GM19351 (cell line): ENCODE data around the gene GOLGA6C.
"Not testable (repeated sequence)": the region's sequence is repeated elsewhere in the genome, so short reads cannot be mapped to it uniquely, and the experiment has no call there.

Experiments
- ATAC-seq: cut with Tn5 transposase; IDR thresholded peaks from one replicate; pipeline ENCODE4 v1.9.1; 2021; ENCODE audit warnings: mild to moderate bottlenecking, moderate library complexity; ENCODE audit not compliant: unreplicated experiment

The GOLGA6C gene, protein sequence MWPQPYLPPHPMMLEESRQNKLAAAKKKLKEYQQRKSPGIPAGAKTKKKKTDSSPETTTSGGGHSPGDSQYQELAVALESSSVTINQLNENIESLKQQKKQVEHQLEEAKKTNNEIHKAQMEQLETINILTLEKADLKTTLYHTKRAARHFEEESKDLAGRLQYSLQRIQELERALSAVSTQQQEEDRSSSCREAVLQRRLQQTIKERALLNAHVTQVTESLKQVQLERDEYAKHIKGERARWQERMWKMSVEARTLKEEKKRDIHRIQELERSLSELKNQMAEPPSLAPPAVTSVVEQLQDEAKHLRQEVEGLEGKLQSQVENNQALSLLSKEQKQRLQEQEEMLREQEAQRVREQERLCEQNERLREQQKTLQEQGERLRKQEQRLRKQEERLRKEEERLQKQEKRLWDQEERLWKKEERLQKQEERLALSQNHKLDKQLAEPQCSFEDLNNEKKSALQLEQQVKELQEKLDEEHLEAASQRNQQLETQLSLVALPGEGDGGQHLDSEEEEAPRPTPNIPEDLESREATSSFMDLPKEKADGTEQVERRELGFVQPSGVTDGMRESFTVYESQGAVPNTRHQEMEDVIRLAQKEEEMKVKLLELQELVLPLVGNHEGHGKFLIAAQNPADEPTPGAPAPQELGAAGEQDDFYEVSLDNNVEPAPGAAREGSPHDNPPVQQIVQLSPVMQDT

GRCh38 chr15:75258034-75258433 is at the start of gene GOLGA6C:
GOLGA6C (plus strand) TSS chr15:75258334; CDS start chr15:75258599, 265 bp downstream.
- ATAC-seq = not testable (repeated sequence)

- no peak for ATAC-seq
These were observed 49.4 kb upstream of the GOLGA6C start for GRCh38 chr15:75208501-75209288.

GRCh38 chr15:75209289-75209676 is 48.9 kb upstream of the GOLGA6C start:
- ATAC-seq = no peak

DNA sequence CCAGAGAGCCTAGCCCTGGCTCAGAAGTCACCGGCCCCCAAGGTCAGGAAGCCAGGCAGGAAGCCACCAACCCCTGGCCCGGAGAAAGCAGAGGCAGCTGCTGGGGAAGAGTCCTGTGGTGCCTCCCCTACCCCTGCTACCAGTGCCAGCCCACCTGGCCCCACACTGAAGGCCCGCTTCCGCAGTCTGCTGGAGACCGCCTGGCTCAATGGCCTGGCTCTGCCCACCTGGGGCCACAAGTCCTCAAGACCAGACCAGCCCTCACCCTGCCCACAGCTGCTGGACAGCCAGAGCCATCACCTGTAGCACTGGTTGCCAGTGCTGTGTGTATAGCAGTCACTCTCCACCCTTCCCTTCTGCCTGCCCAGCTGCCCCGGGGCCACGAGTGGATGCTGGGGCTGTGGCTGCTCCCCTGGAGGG is 47.3 kb upstream of the GOLGA6C start:
- ATAC-seq = no peak

- no peak for ATAC-seq
These were observed 46.5 kb upstream of the GOLGA6C start for GRCh38 chr15:75211436-75212199.

- no peak for ATAC-seq
These were observed 45.8 kb upstream of the GOLGA6C start for GRCh38 chr15:75212200-75212858.

GRCh38 chr15:75213212-75213767 is 44.8 kb upstream of the GOLGA6C start:
- no peak for ATAC-seq

GRCh38 chr15:75213768-75214221 is 44.3 kb upstream of the GOLGA6C start:
- no peak for ATAC-seq

GRCh38 chr15:75214293-75215096 is 43.6 kb upstream of the GOLGA6C start:
- no peak for ATAC-seq

DNA sequence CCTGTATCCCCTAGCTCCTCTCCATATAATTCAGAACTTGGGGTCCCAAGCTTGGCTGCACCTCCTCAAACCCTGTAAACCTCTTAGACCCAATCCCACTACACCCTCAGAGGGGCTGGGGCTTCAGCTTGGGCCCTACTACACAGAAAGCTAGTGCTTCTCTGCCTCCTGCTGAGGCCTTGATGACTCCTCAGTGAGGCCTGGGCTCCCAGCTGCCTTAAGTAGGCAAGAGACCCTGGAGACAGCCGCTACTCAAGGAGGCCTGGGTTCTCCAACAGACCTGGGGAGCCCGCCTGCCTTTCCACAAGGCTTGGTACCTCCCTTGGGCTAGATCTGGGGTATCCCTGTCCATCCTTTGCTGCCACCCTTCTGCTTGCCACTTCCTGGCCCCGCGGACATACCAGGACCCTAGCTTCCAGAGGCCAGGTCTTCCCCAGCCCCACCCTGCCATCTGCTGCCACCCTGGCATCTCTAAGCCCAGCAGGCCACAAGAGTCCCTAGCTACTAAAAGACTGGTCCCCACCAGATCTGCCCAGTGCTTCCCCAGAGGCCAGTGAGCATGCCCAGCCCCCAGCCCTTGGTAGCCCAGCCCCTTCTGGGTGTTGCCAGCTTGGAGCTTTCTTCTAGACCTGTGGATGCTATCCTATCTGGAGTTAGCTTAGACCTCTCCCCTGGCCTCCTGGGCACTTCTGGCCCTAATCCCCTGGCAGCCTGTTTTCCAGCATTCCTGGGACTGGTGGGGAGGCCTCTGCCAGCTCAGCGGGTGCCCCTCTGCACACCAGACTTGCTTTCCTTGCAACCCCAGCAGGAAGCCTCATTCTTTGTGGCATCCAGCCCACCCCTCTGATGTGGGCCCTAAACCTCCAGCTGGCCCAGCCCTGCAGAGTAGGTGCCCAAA is 42.8 kb upstream of the GOLGA6C start:
- ATAC-seq = no peak

GRCh38 chr15:75217012-75217411 is 41.1 kb upstream of the GOLGA6C start:
- no peak for ATAC-seq

DNA sequence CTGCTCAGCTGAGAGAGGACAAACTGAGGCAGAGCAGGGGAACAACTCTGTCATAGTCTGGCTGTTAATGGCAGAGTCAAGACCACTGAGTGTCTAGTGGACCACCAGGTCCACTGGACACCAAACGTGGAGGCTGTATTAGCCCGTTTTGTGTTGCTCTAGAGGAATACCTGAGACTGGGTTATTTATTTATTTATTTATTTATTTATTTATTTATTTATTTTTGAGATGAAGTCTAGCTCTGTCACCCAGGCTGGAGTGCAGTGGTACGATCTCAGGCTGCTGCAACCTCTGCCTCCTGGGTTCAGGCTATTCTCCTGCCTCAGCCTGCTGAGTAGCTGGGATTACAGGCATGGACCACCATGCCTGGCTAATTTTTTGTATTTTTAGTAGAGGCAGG is 40.6 kb upstream of the GOLGA6C start:
- not testable (repeated sequence) for ATAC-seq

GRCh38 chr15:75219507-75219929 is 38.6 kb upstream of the GOLGA6C start:
- not testable (repeated sequence) for ATAC-seq

- ATAC-seq = no peak
These were observed 34.4 kb upstream of the GOLGA6C start for GRCh38 chr15:75223688-75224087.

DNA sequence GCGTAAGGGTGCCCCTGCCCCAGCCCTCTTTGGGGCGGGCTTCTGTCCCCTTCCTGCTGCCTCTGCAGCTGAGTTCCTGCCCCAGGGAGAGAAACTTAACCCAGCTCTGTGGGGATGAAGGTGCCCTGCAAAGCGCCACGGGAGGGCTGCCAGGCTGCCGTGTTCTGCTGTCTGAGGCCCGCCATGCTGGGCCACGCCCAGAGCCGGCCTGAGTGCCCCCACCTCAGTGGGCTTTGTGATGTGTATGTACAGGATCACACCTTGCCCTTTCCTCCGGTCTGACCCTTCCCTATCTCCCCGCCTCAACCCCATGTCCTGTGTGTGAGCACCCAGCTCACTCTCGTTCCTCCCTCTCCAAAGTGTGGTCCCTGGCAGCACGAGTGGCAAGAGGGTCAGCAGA is 33.9 kb upstream of the GOLGA6C start:
- ATAC-seq = no peak

DNA sequence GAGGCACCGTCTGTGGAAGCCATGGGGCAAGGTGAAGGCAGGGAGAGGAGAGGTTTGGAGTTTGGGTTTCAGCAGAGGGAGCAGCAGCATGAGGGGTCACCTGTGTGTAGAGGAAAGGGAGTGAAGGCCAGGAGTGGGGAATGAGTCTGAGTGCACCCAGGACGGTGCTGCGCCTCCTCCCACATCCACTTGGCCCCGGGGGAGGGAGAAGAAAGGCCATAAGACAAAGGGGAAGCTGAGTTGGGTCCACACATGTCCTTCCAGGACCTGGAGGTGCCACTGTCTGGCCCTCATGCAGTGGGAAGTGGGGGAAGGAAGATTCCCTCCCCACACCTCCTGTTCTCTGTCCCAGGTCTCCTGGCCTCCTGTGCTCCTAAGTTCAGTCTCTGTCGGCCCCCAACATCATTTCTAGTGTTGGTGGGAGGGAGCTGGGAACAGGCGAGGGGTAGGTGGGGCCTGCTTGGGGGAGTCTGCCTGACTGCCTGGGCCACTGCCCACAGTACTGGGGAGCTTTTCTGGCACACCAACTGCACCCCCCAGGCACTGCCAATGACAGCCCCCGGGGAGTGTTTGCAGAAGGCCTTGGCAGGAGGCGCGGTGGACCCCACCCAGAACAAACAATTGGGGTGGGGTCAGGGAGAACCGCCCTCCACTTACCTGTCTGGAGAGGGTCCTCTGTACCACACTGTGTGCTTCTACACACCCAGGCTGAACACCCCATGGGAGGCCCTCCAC is 32.9 kb upstream of the GOLGA6C start:
- not testable (repeated sequence) for ATAC-seq
